ENCODE results near the gene RBM10.

The RBM10 gene

DNA sequence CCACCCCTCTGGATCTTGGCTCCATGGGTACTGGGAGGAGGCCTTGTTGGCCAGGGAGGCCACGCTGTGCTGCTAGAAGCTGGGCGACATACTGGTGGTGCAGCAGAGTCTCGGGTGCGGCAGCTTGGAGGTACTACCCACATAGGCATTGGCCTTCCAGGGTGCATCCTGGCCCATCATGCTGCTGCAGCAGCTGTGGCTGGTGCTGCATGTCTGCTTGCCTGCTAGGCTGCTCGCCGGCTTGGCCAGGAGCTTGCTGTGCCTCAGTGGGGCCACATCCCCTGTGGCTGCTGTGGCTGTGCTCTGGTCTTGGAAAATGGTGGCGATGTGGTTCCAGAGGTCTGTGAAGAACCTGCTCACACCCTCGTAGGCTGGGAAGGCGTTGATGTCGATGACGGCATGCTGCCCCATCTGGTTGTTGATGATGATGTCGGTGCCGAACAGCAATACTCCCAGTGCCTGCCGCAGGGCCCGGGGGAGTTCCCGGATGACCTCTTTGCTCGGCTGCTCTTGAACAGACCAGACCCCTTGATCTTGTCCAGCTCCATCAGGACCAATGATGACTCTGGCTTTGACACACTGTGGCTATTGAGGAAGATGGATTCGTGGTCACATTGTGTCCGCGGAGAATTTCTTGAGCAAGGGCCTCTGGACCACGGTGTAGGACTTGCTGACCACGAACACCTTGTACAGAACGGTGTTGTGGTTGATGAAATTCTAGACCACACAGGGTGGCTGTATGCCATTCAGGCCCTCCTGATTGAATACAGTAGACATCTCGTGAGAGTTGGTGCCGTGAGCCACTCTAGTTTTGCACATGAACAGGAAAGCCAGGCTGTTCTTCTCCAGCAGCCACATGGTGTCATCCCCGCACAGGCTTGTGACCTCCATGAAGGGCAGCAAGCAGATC, 11.8 kb downstream of the RBM10 start:
- H3K4me3 ChIP-seq (ENCODE audit: low read depth, low read length): no peak overlapping the region
- DNase-seq (ENCODE audit: low read depth, low spot score): no peak
- in situ Hi-C loops (cut with HindIII; ENCODE audit: low sequenced_read_pairs): no loop called here
- TF ChIP-seq, protein P1, sequence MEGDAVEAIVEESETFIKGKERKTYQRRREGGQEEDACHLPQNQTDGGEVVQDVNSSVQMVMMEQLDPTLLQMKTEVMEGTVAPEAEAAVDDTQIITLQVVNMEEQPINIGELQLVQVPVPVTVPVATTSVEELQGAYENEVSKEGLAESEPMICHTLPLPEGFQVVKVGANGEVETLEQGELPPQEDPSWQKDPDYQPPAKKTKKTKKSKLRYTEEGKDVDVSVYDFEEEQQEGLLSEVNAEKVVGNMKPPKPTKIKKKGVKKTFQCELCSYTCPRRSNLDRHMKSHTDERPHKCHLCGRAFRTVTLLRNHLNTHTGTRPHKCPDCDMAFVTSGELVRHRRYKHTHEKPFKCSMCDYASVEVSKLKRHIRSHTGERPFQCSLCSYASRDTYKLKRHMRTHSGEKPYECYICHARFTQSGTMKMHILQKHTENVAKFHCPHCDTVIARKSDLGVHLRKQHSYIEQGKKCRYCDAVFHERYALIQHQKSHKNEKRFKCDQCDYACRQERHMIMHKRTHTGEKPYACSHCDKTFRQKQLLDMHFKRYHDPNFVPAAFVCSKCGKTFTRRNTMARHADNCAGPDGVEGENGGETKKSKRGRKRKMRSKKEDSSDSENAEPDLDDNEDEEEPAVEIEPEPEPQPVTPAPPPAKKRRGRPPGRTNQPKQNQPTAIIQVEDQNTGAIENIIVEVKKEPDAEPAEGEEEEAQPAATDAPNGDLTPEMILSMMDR (IDR thresholded peaks at IDR 0.05; ENCODE audit: low read depth, low read length): no peak

DNA sequence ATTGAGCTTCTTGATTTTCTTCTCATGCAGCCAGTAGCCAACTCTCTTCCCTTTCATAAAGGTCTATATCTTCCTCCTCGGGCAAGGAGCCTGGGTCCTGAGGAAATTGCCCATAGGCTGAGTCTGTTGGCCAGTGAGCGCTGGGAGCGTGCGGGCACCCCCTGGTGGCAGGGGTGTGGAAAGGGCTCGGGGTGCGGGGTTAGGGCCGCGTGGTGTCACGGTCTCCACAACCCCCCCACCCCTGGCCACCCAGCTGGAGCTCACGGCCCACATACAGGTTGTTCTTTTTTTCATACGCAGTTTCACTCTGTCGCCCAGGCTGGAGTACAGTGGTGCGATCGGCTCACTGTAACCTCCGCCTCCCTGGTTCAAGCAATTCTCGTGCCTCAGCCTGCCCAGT, 13.1 kb downstream of the RBM10 start:
- H3K4me3 ChIP-seq (ENCODE audit: low read depth, low read length): no peak overlapping the region
- no peak for DNase-seq (ENCODE audit: low read depth, low spot score)
- TF ChIP-seq, protein P1 (IDR thresholded peaks at IDR 0.05; ENCODE audit: low read depth, low read length): no peak
- in situ Hi-C loops (cut with HindIII; ENCODE audit: low sequenced_read_pairs): no loop called here

DNA sequence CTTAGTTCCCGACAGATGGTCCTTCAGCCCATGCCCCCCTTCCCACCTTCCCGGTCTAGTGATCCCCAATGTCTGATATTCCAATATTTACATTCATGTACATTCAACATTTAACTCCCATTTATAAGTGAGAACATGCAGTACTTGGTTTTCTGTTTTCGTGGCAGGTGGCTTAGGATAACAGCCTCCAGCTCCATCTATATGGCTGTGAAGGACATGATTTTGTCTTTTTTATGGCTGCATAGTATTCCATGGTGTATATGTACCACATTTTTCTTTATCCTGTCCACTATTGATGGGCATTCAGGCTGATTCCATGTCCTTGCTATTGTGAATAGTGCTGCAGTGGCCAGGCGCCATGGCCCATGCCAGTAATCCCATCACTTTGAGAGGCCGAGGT, 13.8 kb downstream of the RBM10 start:
- in situ Hi-C loops (cut with HindIII; ENCODE audit: low sequenced_read_pairs): no loop called here
- no peak overlapping the region for H3K4me3 ChIP-seq (ENCODE audit: low read depth, low read length)
- TF ChIP-seq, protein P1 (IDR thresholded peaks at IDR 0.05; ENCODE audit: low read depth, low read length): no peak
- no peak for DNase-seq (ENCODE audit: low read depth, low spot score)

DNA sequence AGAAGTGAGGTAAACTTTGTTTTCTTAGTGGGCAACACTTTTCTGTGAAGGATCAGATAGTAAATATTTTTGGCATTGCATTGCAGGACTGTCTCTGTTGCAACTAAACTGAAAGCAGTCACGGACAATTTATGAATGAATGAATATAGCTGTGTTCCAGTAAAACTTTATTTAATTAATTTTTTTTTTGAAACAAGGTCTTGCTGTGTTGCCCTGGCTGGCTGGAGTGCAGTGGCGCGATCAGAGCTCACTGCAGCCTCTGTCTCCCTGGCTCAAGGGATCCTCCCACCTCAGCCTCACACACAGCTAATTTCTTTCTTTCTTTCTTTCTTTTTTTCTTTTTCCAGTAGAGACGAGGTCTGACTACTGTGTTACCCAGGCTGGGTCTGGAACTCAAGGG, 15.8 kb downstream of the RBM10 start:
- TF ChIP-seq, protein P1 (IDR thresholded peaks at IDR 0.05; ENCODE audit: low read depth, low read length): no peak
- DNase-seq (ENCODE audit: low read depth, low spot score): no peak
- H3K4me3 ChIP-seq (ENCODE audit: low read depth, low read length): no peak overlapping the region
- in situ Hi-C loops (cut with HindIII; ENCODE audit: low sequenced_read_pairs): no loop called here

DNA sequence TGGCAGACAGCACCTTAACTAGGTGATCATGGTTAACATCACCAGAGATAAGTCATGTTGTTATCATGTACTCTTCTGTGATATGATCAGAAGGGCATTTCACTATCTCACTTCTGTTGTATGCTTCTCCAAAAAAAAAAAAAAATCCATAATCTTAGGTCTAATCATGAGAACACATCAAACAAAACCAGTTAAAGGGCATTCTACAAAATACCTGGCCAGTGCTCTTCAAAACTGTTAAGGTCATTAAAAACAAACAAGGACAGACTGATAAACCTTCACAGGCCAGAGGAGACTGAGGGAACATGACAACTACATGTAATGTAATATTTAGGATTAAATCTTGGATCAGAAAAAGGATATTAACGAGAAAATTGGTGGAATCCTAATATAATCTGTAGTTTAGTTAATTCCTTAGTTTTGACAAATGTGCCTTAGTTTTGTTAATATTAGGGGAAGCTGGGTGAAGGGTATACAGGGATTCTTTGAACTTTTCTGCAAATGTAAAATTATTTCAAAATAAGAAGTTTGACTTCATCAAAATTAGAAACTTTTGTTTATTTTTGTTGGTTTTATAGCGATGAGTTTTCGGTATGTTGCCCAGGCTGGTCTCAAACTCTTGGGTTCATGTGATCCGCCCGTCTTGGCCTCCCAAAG, 18.0 kb downstream of the RBM10 start:
- TF ChIP-seq, protein P1 (IDR thresholded peaks at IDR 0.05; ENCODE audit: low read depth, low read length): no peak
- DNase-seq (ENCODE audit: low read depth, low spot score): no peak
- in situ Hi-C loops (cut with HindIII; ENCODE audit: low sequenced_read_pairs): no loop called here
- no peak overlapping the region for H3K4me3 ChIP-seq (ENCODE audit: low read depth, low read length)

DNA sequence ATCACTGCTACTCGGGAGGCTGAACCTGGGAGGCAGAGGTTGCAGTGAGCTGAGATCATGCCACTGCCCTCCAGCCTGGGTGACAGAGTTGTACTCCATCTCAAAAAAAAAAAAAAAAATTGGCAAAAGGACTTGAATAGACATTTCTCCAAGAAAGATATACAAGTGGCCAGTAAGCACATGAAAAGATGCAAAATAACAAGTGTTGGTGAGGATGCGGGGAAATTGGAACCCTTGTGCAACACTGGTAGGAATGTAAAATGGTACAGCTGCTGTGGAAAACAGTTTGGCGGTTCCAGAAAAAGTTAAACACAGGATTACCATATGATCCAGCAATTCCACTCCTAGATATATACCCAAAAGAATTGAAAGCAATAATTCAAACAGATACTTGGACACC, 19.4 kb downstream of the RBM10 start:
- in situ Hi-C loops (cut with HindIII; ENCODE audit: low sequenced_read_pairs): no loop called here
- H3K4me3 ChIP-seq (ENCODE audit: low read depth, low read length): no peak overlapping the region
- no peak for DNase-seq (ENCODE audit: low read depth, low spot score)
- TF ChIP-seq, protein P1 (IDR thresholded peaks at IDR 0.05; ENCODE audit: low read depth, low read length): no peak

Data from astrocyte of the spinal cord (primary cell).